Astrocyte of the spinal cord (primary cell): ENCODE data around the gene ACTR5.

ENCODE experiments used
- DNase-seq: peaks from one replicate; pipeline ENCODE4 v3.0.0; 2011; ENCODE audit warnings: low read depth, low spot score
- H3K4me3 ChIP-seq: 2 replicates; pipeline ENCODE4 v1.5.1; 2011; ENCODE audit warnings: low read depth, mild to moderate bottlenecking, low read length, moderate library complexity
- CTCF ChIP-seq: IDR thresholded peaks from 2 replicates; pipeline ENCODE4 v1.5.1; 2012; ENCODE audit warnings: low read depth, mild to moderate bottlenecking, low read length, inconsistent platforms
- in situ Hi-C: cut with HindIII; loops from 2 replicates; pipeline ENCODE4 v1.10.0; 2017; ENCODE audit warnings: low sequenced_read_pairs

Gene ACTR5

GRCh38 chr20:38728911-38729642, 19.2 kb upstream of the ACTR5 start:
- in situ Hi-C loops, result no loop called here
- DNase-seq, result no peak
- H3K4me3 ChIP-seq, result no peak overlapping the region
- TF ChIP-seq CTCF, result no peak

- DNase-seq, result no peak
- no peak for TF ChIP-seq CTCF
- in situ Hi-C loops, result no loop called here
- no peak overlapping the region for H3K4me3 ChIP-seq
Measured at GRCh38 chr20:38729767-38730166, 18.5 kb upstream of the ACTR5 start.

GRCh38 chr20:38730167-38730988, 17.9 kb upstream of the ACTR5 start:
- no peak for DNase-seq
- no peak overlapping the region for H3K4me3 ChIP-seq
- in situ Hi-C loops, result no loop called here
- TF ChIP-seq CTCF, result no peak

- in situ Hi-C loops, result no loop called here
- H3K4me3 ChIP-seq, result no peak overlapping the region
- peak; percentile 50 for DNase-seq
- TF ChIP-seq CTCF, result peak; percentile 98
Measured at GRCh38 chr20:38730989-38731737, 17.1 kb upstream of the ACTR5 start.

- in situ Hi-C loops, result no loop called here
- no peak for DNase-seq
- no peak overlapping the region for H3K4me3 ChIP-seq
- TF ChIP-seq CTCF, result no peak
Measured at GRCh38 chr20:38731738-38732113, 16.5 kb upstream of the ACTR5 start.

- DNase-seq, result no peak
- H3K4me3 ChIP-seq, result no peak overlapping the region
- in situ Hi-C loops, result no loop called here
- no peak for TF ChIP-seq CTCF
Measured at GRCh38 chr20:38732981-38733380, 15.3 kb upstream of the ACTR5 start.
